ENCODE results near the gene CYP51A1.

DNA sequence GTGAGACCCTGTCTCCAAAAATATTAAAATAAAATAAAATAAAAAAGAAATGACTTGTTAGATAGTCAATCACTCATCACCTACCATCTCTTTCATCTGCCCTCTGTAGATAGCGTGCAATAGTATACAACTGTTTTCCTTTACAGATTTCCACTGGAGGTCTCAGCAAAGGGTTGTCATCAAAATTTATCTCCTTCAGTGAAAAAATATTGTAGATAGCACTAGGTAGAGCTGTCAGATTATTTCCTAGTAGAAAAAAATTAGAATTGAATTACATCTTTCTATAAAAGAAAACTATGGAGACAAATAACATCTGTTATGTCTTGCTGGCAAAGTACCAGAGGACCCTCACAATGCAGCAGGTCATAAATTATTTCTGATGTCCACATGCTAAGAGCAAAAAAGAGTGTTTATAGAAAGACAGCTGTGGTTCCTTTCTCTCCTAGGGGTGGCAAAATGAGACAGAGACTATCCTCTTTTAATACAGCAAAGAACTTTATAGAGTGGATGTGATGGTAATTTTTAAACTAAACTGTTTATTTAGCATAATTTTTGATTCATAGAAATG is 16.3 kb upstream of the CYP51A1 start:
- TF ChIP-seq EZH2phosphoT487 (IDR thresholded peaks at IDR 0.05; ENCODE audit: borderline replicate concordance, low read length), result no peak
- TF ChIP-seq, protein P1, sequence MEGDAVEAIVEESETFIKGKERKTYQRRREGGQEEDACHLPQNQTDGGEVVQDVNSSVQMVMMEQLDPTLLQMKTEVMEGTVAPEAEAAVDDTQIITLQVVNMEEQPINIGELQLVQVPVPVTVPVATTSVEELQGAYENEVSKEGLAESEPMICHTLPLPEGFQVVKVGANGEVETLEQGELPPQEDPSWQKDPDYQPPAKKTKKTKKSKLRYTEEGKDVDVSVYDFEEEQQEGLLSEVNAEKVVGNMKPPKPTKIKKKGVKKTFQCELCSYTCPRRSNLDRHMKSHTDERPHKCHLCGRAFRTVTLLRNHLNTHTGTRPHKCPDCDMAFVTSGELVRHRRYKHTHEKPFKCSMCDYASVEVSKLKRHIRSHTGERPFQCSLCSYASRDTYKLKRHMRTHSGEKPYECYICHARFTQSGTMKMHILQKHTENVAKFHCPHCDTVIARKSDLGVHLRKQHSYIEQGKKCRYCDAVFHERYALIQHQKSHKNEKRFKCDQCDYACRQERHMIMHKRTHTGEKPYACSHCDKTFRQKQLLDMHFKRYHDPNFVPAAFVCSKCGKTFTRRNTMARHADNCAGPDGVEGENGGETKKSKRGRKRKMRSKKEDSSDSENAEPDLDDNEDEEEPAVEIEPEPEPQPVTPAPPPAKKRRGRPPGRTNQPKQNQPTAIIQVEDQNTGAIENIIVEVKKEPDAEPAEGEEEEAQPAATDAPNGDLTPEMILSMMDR (IDR thresholded peaks at IDR 0.05; ENCODE audit: low read depth, low read length, poor library complexity, severe bottlenecking), result no peak

Measured in DOHH2 (cell line).